Daoy (cell line): ENCODE measurements around the gene GPR162. TPM values are rescaled to one million over a fixed set of nuclear protein-coding genes. Genes with fewer than 3 reads are reported as not detected.
A peak's percentile ranks its signal among the peaks of the same experiment; 100 is the strongest.
"Not testable (repeated sequence)": the region's sequence is repeated elsewhere in the genome, so short reads cannot be mapped to it uniquely, and the experiment has no call there.

Experiments
- DNase-seq: peaks from one replicate; pipeline ENCODE4 v3.0.0-alpha.2; 2015; ENCODE audit warnings: low read depth
- total RNA-seq: library from RNA; depleted of rRNA; stranded (reverse); fragments of >200 nt; shearing (Covaris generic); gene quantifications from 2 replicates; pipeline ENCODE4 v1.2.3, GENCODE V29; 2014; rRNA removed

The GPR162 gene
- total RNA-seq, 1 experiment from 2014 or later, result 0.74 TPM

GRCh38 chr12:6872073-6873048 is 50.7 kb downstream of the GPR162 start:
- DNase-seq, result peak; percentile 92

GRCh38 chr12:6873094-6874014 is 51.7 kb downstream of the GPR162 start, which contains the start of gene SPSB2:
TSS of gene SPSB2 (minus strand) at chr12:6873303. CDS start at chr12:6872901, 402 bp downstream.
- DNase-seq, result peak; percentile 98

- not testable (repeated sequence) for DNase-seq
These were observed 52.4 kb downstream of the GPR162 start for GRCh38 chr12:6874015-6874368.

Other genes starting within 250 kb of the GPR162 start
- 330 and 358 TPM in 2 replicates for gene CHD4, start 214.4 kb upstream of the GPR162 start, total RNA-seq
- gene LPAR5, start 185.9 kb upstream of the GPR162 start, total RNA-seq, result 0.86 TPM in 1 of 2 replicates, not detected in the other
- gene ACRBP, start 174.4 kb upstream of the GPR162 start, total RNA-seq, result not detected in 2 replicates
- 23.4 and 28.0 TPM in 2 replicates for gene ING4, start 158.7 kb upstream of the GPR162 start, total RNA-seq
- gene ZNF384, start 132.4 kb upstream of the GPR162 start, total RNA-seq, result 15.9 and 21.8 TPM in 2 replicates
- gene PIANP, start 121.0 kb upstream of the GPR162 start, total RNA-seq, result 0.06 TPM in 1 of 2 replicates, not detected in the other
- gene COPS7A, start 97.8 kb upstream of the GPR162 start, total RNA-seq, result 88.4 and 96.6 TPM in 2 replicates
- 226 and 233 TPM in 2 replicates for gene MLF2, start 68.7 kb upstream of the GPR162 start, total RNA-seq
- gene PTMS, start 55.5 kb upstream of the GPR162 start, total RNA-seq, result 196 and 217 TPM in 2 replicates
- 0.33 TPM in 1 of 2 replicates, not detected in the other for gene LAG3, start 49.3 kb upstream of the GPR162 start, total RNA-seq
- not detected in 2 replicates for gene CD4, start 32.3 kb upstream of the GPR162 start, total RNA-seq
- gene P3H3, start 6.6 kb downstream of the GPR162 start, total RNA-seq, result 24.1 and 24.8 TPM in 2 replicates
- 0.71 and 1.4 TPM in 2 replicates for gene GNB3, start 19.1 kb downstream of the GPR162 start, total RNA-seq
- 107 TPM in 2 replicates for gene CDCA3, start 29.5 kb downstream of the GPR162 start, total RNA-seq
- gene USP5, start 30.3 kb downstream of the GPR162 start, total RNA-seq, result 134 and 140 TPM in 2 replicates
- 1,485 and 1,599 TPM in 2 replicates for gene TPI1, start 45.7 kb downstream of the GPR162 start, total RNA-seq
- 2.9 and 8.3 TPM in 2 replicates for gene SPSB2, start 51.5 kb downstream of the GPR162 start, total RNA-seq
- gene LRRC23, start 83.0 kb downstream of the GPR162 start, total RNA-seq, result 7.0 and 16.1 TPM in 2 replicates
- gene ENO2, start 92.8 kb downstream of the GPR162 start, total RNA-seq, result 9.0 and 13.4 TPM in 2 replicates
- 3.3 and 5.4 TPM in 2 replicates for gene ATN1, start 106.1 kb downstream of the GPR162 start, total RNA-seq
- gene RNU7-1, start 122.0 kb downstream of the GPR162 start, total RNA-seq, result not detected in 2 replicates
- gene C12orf57, start 122.2 kb downstream of the GPR162 start, total RNA-seq, result 216 and 272 TPM in 2 replicates
- gene PTPN6, start 129.5 kb downstream of the GPR162 start, total RNA-seq, result not detected in 2 replicates
- gene PHB2, start 148.8 kb downstream of the GPR162 start, total RNA-seq, result 423 and 482 TPM in 2 replicates
- 133 and 151 TPM in 2 replicates for gene EMG1, start 149.1 kb downstream of the GPR162 start, total RNA-seq
- gene LPCAT3, start 196.7 kb downstream of the GPR162 start, total RNA-seq, result 9.7 and 13.7 TPM in 2 replicates
- 5.5 and 5.7 TPM in 2 replicates for gene C1S, start 238.9 kb downstream of the GPR162 start, total RNA-seq